ENCODE data around the gene BPIFB6. TPM values are rescaled to one million over a fixed set of nuclear protein-coding genes. Genes with fewer than 3 reads are reported as not detected.
"Not testable (repeated sequence)": the region's sequence is repeated elsewhere in the genome, so short reads cannot be mapped to it uniquely, and the experiment has no call there.

BPIFB6 gene
- total and polyA plus RNA-seq, 4 donors = not detected

DNA sequence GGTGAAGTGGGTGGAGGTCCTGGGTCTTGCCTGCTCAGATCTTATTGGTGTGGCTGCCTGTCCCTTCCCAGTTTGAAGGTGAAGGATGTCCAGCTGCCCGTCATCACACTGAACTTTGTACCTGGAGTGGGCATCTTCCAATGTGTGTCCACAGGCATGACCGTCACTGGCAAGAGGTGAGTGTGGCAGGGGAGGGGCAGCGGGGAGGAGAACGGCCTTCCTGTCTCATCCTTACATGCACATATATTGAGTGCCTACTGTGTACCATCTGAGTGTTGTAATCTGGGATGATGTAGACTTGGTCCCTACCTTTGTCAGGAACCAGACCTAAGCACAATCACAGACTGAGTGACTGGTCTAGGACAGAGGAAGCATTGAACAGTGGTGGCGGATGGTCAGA is 2.7 kb downstream of the BPIFB6 start:
- intact Hi-C loops (cut with DNase I) = no loop called here
- H3K9me3 ChIP-seq (ENCODE audit: control insufficient read depth, low read length) = peaks cover 4% of the 10 kb centered on the region
- no peaks in the 10 kb centered on the region for H3K27me3 ChIP-seq (ENCODE audit: control insufficient read depth in 1 of 2, insufficient read depth in 2 of 2, low read length in 1 of 2)
- ATAC-seq (ENCODE audit: low FRiP score) (no peak), DNase-seq (no peak)
- H3K27ac ChIP-seq (ENCODE audit: low read depth in 1 of 2, low read length in 2 of 2) = no peak overlapping the region
- H3K4me3 ChIP-seq (ENCODE audit: low read length in 2 of 2) = no peak overlapping the region
- H3K36me3 ChIP-seq (ENCODE audit: control insufficient read depth in 1 of 2, insufficient read depth in 2 of 2, low read length in 1 of 2) = no peaks in the 10 kb centered on the region
- H3K4me1 ChIP-seq (ENCODE audit: control insufficient read depth in 1 of 2, insufficient read depth in 2 of 2, low read length in 2 of 2) = no peaks in the 10 kb centered on the region
- WGBS, 2 donors = 71 to 92% methylated on average over 5 of the region's 5 CpGs

- no peak for ATAC-seq (ENCODE audit: low FRiP score)
- intact Hi-C loops (cut with DNase I) = no loop called here
- H3K4me3 ChIP-seq (ENCODE audit: low read length in 2 of 2) = no peak overlapping the region
- H3K36me3 ChIP-seq (ENCODE audit: control insufficient read depth in 1 of 2, insufficient read depth in 2 of 2, low read length in 1 of 2) = no peaks in the 10 kb centered on the region
- DNase-seq = no peak
- no peak overlapping the region for H3K27ac ChIP-seq (ENCODE audit: low read depth in 1 of 2, low read length in 2 of 2)
- no peaks in the 10 kb centered on the region for H3K27me3 ChIP-seq (ENCODE audit: control insufficient read depth in 1 of 2, insufficient read depth in 2 of 2, low read length in 1 of 2)
- no peaks in the 10 kb centered on the region for H3K4me1 ChIP-seq (ENCODE audit: control insufficient read depth in 1 of 2, insufficient read depth in 2 of 2, low read length in 2 of 2)
- 75 to 78% methylated on average over 6 of the region's 6 CpGs for WGBS, 2 donors
- peaks cover 4% of the 10 kb centered on the region for H3K9me3 ChIP-seq (ENCODE audit: control insufficient read depth, low read length)
Observed at GRCh38 chr20:33034901-33035492, 3.5 kb downstream of the BPIFB6 start.

DNA sequence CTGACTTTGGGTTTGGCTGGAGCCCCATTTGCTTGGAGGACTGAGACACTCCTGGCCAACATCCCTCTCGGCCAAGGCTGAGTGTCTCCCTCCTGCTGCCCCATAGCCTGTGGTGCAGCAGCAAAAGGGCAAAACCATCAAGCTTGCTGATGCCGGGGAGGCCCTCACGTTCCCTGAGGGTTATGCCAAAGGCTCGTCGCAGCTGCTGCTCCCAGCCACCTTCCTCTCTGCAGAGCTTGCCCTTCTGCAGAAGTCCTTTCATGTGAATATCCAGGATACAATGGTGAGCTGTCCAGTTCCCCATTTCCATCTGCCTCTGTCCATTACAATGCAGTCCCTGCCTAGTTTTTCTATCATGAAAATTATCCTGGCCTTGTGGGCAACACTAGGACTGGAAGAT is 6.0 kb downstream of the BPIFB6 start:
- Histone ChIP-seq H3K4me1 (ENCODE audit: control insufficient read depth in 1 of 2, insufficient read depth in 2 of 2, low read length in 2 of 2) (no peaks in the 10 kb centered on the region), H3K36me3 (ENCODE audit: control insufficient read depth in 1 of 2, insufficient read depth in 2 of 2, low read length in 1 of 2) (no peaks in the 10 kb centered on the region), H3K27ac (ENCODE audit: low read depth in 1 of 2, low read length in 2 of 2) (no peak overlapping the region), H3K9me3 (ENCODE audit: control insufficient read depth, low read length) (peaks cover 4% of the 10 kb centered on the region), H3K27me3 (ENCODE audit: control insufficient read depth in 1 of 2, insufficient read depth in 2 of 2, low read length in 1 of 2) (no peaks in the 10 kb centered on the region), H3K4me3 (ENCODE audit: low read length in 2 of 2) (no peak overlapping the region)
- WGBS, 2 donors = 53 to 63% methylated on average over 5 of the region's 5 CpGs
- DNase-seq (no peak), ATAC-seq (ENCODE audit: low FRiP score) (no peak)
- intact Hi-C loops (cut with DNase I) = no loop called here

GRCh38 chr20:33038243-33038642 is 6.8 kb downstream of the BPIFB6 start:
- peaks cover 2% of the 10 kb centered on the region for H3K9me3 ChIP-seq (ENCODE audit: control insufficient read depth, low read length)
- no peak overlapping the region for H3K4me3 ChIP-seq (ENCODE audit: low read length in 2 of 2)
- H3K36me3 ChIP-seq (ENCODE audit: control insufficient read depth in 1 of 2, insufficient read depth in 2 of 2, low read length in 1 of 2) = no peaks in the 10 kb centered on the region
- H3K27ac ChIP-seq (ENCODE audit: low read depth in 1 of 2, low read length in 2 of 2) = no peak overlapping the region
- WGBS, 2 donors = 87 to 88% methylated on average over 4 of the region's 4 CpGs
- ATAC-seq (ENCODE audit: low FRiP score) (no peak), DNase-seq (no peak)
- no peaks in the 10 kb centered on the region for H3K4me1 ChIP-seq (ENCODE audit: control insufficient read depth in 1 of 2, insufficient read depth in 2 of 2, low read length in 2 of 2)
- intact Hi-C loops (cut with DNase I) = no loop called here
- H3K27me3 ChIP-seq (ENCODE audit: control insufficient read depth in 1 of 2, insufficient read depth in 2 of 2, low read length in 1 of 2) = no peaks in the 10 kb centered on the region

GRCh38 chr20:33042430-33042829 is 11.0 kb downstream of the BPIFB6 start:
- 86 to 90% methylated on average over 3 of the region's 3 CpGs for WGBS, 2 donors
- Histone ChIP-seq H3K4me1 (ENCODE audit: control insufficient read depth in 1 of 2, insufficient read depth in 2 of 2, low read length in 2 of 2) (no peaks in the 10 kb centered on the region), H3K36me3 (ENCODE audit: control insufficient read depth in 1 of 2, insufficient read depth in 2 of 2, low read length in 1 of 2) (no peaks in the 10 kb centered on the region), H3K27me3 (ENCODE audit: control insufficient read depth in 1 of 2, insufficient read depth in 2 of 2, low read length in 1 of 2) (no peaks in the 10 kb centered on the region), H3K9me3 (ENCODE audit: control insufficient read depth, low read length) (peaks cover 4% of the 10 kb centered on the region), H3K27ac (ENCODE audit: low read depth in 1 of 2, low read length in 2 of 2) (no peak overlapping the region), H3K4me3 (ENCODE audit: low read length in 2 of 2) (no peak overlapping the region)
- intact Hi-C loops (cut with DNase I) = no loop called here
- DNase-seq = no peak
- no peak for ATAC-seq (ENCODE audit: low FRiP score)

- no peaks in the 10 kb centered on the region for H3K4me1 ChIP-seq (ENCODE audit: control insufficient read depth in 1 of 2, insufficient read depth in 2 of 2, low read length in 2 of 2)
- H3K27me3 ChIP-seq (ENCODE audit: control insufficient read depth in 1 of 2, insufficient read depth in 2 of 2, low read length in 1 of 2) = no peaks in the 10 kb centered on the region
- no peak overlapping the region for H3K4me3 ChIP-seq (ENCODE audit: low read length in 2 of 2)
- DNase-seq (no peak), ATAC-seq (ENCODE audit: low FRiP score) (no peak)
- WGBS, 2 donors = 67 to 71% methylated on average over 2 of the region's 2 CpGs
- intact Hi-C loops (cut with DNase I) = no loop called here
- H3K9me3 ChIP-seq (ENCODE audit: control insufficient read depth, low read length) = peaks cover 4% of the 10 kb centered on the region
- no peak overlapping the region for H3K27ac ChIP-seq (ENCODE audit: low read depth in 1 of 2, low read length in 2 of 2)
- H3K36me3 ChIP-seq (ENCODE audit: control insufficient read depth in 1 of 2, insufficient read depth in 2 of 2, low read length in 1 of 2) = no peaks in the 10 kb centered on the region
Observed at GRCh38 chr20:33042983-33043730, 11.7 kb downstream of the BPIFB6 start.

DNA sequence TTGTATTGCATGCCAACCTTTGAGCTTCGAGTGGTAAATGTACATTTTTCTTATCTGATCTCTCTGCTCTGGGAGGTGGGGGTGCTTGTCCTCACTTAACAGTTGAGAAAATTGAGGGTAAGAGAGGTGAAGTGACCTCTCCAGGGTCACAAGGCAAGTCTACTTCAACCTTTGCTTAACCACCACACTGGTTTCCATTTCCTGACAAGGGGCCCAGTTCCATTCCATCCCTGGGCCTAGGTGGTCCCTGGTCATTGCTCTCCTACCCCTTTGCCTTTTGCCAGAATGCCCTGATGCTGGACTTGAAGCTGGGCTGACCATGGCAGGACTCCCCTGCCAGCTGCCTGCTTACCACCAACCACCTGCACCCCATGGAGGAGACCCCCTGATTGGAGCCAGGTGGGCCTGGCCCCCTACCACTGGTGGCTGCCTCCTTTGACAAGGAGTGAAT is 12.3 kb downstream of the BPIFB6 start:
- DNase-seq = no peak

GRCh38 chr20:33045129-33045721 is 13.8 kb downstream of the BPIFB6 start:
- H3K27ac ChIP-seq (ENCODE audit: low read depth in 1 of 2, low read length in 2 of 2); H3K9me3 ChIP-seq (ENCODE audit: control insufficient read depth, low read length); H3K4me3 ChIP-seq (ENCODE audit: low read length in 2 of 2); H3K4me1 ChIP-seq (ENCODE audit: control insufficient read depth in 1 of 2, insufficient read depth in 2 of 2, low read length in 2 of 2); H3K36me3 ChIP-seq (ENCODE audit: control insufficient read depth in 1 of 2, insufficient read depth in 2 of 2, low read length in 1 of 2); intact Hi-C loops (cut with DNase I); H3K27me3 ChIP-seq (ENCODE audit: control insufficient read depth in 1 of 2, insufficient read depth in 2 of 2, low read length in 1 of 2); ATAC-seq (ENCODE audit: low FRiP score); DNase-seq: not testable (repeated sequence)
- WGBS, 2 donors = 76 to 84% methylated on average over 15 of the region's 15 CpGs

More for the DNA sequence above, 12.3 kb downstream of the BPIFB6 start:
- Histone ChIP-seq H3K4me1 (ENCODE audit: control insufficient read depth in 1 of 2, insufficient read depth in 2 of 2, low read length in 2 of 2) (no peaks in the 10 kb centered on the region), H3K4me3 (ENCODE audit: low read length in 2 of 2) (no peak overlapping the region), H3K27ac (ENCODE audit: low read depth in 1 of 2, low read length in 2 of 2) (no peak overlapping the region), H3K36me3 (ENCODE audit: control insufficient read depth in 1 of 2, insufficient read depth in 2 of 2, low read length in 1 of 2) (no peaks in the 10 kb centered on the region), H3K27me3 (ENCODE audit: control insufficient read depth in 1 of 2, insufficient read depth in 2 of 2, low read length in 1 of 2) (no peaks in the 10 kb centered on the region), H3K9me3 (ENCODE audit: control insufficient read depth, low read length) (peaks cover 4% of the 10 kb centered on the region)
- intact Hi-C loops (cut with DNase I) = no loop called here
- ATAC-seq (ENCODE audit: low FRiP score) = no peak
- 34 to 44% methylated on average over 1 of the region's 1 CpG for WGBS, 2 donors

DNA sequence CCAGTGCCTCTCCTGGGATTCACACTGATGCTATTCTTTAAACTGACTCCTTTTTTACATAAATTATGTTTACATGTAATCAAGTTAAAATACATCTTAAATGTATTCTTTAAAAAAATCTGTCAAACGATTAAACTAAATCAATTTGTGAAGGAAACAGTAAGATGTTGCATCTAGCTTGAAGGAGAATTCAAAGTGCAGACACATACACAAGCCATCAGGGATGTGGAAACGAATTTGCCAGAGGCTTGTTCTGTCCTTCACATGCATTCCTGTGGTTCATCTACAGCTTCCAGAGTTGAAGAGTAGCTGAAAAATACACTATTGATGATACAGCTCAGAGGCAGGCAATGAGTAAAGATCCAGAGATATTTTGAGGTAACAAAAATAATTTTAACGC is 15.0 kb downstream of the BPIFB6 start:
- H3K4me1 ChIP-seq (ENCODE audit: control insufficient read depth in 1 of 2, insufficient read depth in 2 of 2, low read length in 2 of 2) = no peaks in the 10 kb centered on the region
- ATAC-seq (ENCODE audit: low FRiP score) = no peak
- no peak overlapping the region for H3K4me3 ChIP-seq (ENCODE audit: low read length in 2 of 2)
- intact Hi-C loops (cut with DNase I) = no loop called here
- no peaks in the 10 kb centered on the region for H3K27me3 ChIP-seq (ENCODE audit: control insufficient read depth in 1 of 2, insufficient read depth in 2 of 2, low read length in 1 of 2)
- peaks cover 4% of the 10 kb centered on the region for H3K9me3 ChIP-seq (ENCODE audit: control insufficient read depth, low read length)
- H3K36me3 ChIP-seq (ENCODE audit: control insufficient read depth in 1 of 2, insufficient read depth in 2 of 2, low read length in 1 of 2) = no peaks in the 10 kb centered on the region
- WGBS, 2 donors = 72 to 73% methylated on average over 3 of the region's 3 CpGs
- H3K27ac ChIP-seq (ENCODE audit: low read depth in 1 of 2, low read length in 2 of 2) = no peak overlapping the region
- DNase-seq = no peak
